ENCODE data around the gene PRTFDC1.

PRTFDC1 gene

DNA sequence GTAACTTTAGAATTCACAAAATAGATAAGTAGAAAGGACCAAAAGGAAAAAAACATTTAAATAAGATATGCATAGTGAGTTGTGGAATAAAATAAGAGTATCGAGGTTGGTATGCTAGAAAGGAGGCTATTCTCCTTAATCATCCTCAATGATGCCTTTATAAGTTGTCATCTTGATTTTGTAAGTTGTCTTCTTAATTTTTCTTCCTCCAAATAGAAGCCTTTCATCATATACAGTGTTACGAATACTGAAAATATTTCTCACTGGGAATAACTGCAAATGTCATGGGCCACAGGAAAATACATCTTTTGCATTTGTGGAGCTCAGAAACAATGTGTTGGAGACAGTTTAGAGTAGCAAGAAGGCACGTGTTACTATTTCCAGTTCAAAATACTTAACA is 31.5 kb upstream of the PRTFDC1 start:
- Histone ChIP-seq H3K27ac (replicated peaks) (no peak overlapping the region), H3K4me3 (replicated peaks; ENCODE audit: insufficient read depth, low read length) (no peak overlapping the region), H3K27me3 (ENCODE audit: insufficient read depth, poor library complexity, severe bottlenecking) (no peaks in the 10 kb centered on the region)
- no peak for DNase-seq (ENCODE audit: low read depth in 1 of 2, low spot score in 1 of 2)
- TF ChIP-seq, protein P1, sequence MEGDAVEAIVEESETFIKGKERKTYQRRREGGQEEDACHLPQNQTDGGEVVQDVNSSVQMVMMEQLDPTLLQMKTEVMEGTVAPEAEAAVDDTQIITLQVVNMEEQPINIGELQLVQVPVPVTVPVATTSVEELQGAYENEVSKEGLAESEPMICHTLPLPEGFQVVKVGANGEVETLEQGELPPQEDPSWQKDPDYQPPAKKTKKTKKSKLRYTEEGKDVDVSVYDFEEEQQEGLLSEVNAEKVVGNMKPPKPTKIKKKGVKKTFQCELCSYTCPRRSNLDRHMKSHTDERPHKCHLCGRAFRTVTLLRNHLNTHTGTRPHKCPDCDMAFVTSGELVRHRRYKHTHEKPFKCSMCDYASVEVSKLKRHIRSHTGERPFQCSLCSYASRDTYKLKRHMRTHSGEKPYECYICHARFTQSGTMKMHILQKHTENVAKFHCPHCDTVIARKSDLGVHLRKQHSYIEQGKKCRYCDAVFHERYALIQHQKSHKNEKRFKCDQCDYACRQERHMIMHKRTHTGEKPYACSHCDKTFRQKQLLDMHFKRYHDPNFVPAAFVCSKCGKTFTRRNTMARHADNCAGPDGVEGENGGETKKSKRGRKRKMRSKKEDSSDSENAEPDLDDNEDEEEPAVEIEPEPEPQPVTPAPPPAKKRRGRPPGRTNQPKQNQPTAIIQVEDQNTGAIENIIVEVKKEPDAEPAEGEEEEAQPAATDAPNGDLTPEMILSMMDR (IDR thresholded peaks at IDR 0.05; ENCODE audit: insufficient read depth, low read length), result no peak
- TF ChIP-seq POLR2AphosphoS5 (IDR thresholded peaks at IDR 0.05; ENCODE audit: low read depth) (no peak), SPI1 (IDR thresholded peaks at IDR 0.05; ENCODE audit: borderline replicate concordance, low read depth) (no peak), GABPA (IDR thresholded peaks at IDR 0.05; ENCODE audit: low read depth) (no peak)
- TF ChIP-seq, protein P2, sequence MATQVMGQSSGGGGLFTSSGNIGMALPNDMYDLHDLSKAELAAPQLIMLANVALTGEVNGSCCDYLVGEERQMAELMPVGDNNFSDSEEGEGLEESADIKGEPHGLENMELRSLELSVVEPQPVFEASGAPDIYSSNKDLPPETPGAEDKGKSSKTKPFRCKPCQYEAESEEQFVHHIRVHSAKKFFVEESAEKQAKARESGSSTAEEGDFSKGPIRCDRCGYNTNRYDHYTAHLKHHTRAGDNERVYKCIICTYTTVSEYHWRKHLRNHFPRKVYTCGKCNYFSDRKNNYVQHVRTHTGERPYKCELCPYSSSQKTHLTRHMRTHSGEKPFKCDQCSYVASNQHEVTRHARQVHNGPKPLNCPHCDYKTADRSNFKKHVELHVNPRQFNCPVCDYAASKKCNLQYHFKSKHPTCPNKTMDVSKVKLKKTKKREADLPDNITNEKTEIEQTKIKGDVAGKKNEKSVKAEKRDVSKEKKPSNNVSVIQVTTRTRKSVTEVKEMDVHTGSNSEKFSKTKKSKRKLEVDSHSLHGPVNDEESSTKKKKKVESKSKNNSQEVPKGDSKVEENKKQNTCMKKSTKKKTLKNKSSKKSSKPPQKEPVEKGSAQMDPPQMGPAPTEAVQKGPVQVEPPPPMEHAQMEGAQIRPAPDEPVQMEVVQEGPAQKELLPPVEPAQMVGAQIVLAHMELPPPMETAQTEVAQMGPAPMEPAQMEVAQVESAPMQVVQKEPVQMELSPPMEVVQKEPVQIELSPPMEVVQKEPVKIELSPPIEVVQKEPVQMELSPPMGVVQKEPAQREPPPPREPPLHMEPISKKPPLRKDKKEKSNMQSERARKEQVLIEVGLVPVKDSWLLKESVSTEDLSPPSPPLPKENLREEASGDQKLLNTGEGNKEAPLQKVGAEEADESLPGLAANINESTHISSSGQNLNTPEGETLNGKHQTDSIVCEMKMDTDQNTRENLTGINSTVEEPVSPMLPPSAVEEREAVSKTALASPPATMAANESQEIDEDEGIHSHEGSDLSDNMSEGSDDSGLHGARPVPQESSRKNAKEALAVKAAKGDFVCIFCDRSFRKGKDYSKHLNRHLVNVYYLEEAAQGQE (IDR thresholded peaks at IDR 0.05; ENCODE audit: insufficient replicate concordance, low read depth), result no peak

- TF ChIP-seq, protein P1 (IDR thresholded peaks at IDR 0.05; ENCODE audit: insufficient read depth, low read length), result no peak
- TF ChIP-seq SPI1 (IDR thresholded peaks at IDR 0.05; ENCODE audit: borderline replicate concordance, low read depth) (no peak), GABPA (IDR thresholded peaks at IDR 0.05; ENCODE audit: low read depth) (no peak), POLR2AphosphoS5 (IDR thresholded peaks at IDR 0.05; ENCODE audit: low read depth) (no peak)
- TF ChIP-seq, protein P2 (IDR thresholded peaks at IDR 0.05; ENCODE audit: insufficient replicate concordance, low read depth), result no peak
- Histone ChIP-seq H3K4me3 (replicated peaks; ENCODE audit: insufficient read depth, low read length) (no peak overlapping the region), H3K27me3 (ENCODE audit: insufficient read depth, poor library complexity, severe bottlenecking) (no peaks in the 10 kb centered on the region), H3K27ac (replicated peaks) (no peak overlapping the region)
- no peak for DNase-seq (ENCODE audit: low read depth in 1 of 2, low spot score in 1 of 2)
Observed at GRCh38 chr10:24983130-24983529, 30.7 kb upstream of the PRTFDC1 start.

GRCh38 chr10:24982319-24983112 is 30.1 kb upstream of the PRTFDC1 start:
- DNase-seq (ENCODE audit: low read depth in 1 of 2, low spot score in 1 of 2), result no peak
- Histone ChIP-seq H3K27ac (replicated peaks) (no peak overlapping the region), H3K4me3 (replicated peaks; ENCODE audit: insufficient read depth, low read length) (no peak overlapping the region), H3K27me3 (ENCODE audit: insufficient read depth, poor library complexity, severe bottlenecking) (no peaks in the 10 kb centered on the region)
- TF ChIP-seq, protein P1 (IDR thresholded peaks at IDR 0.05; ENCODE audit: insufficient read depth, low read length), result no peak
- TF ChIP-seq SPI1 (IDR thresholded peaks at IDR 0.05; ENCODE audit: borderline replicate concordance, low read depth), result no peak
- no peak for TF ChIP-seq POLR2AphosphoS5 (IDR thresholded peaks at IDR 0.05; ENCODE audit: low read depth)
- no peak for TF ChIP-seq GABPA (IDR thresholded peaks at IDR 0.05; ENCODE audit: low read depth)
- TF ChIP-seq, protein P2 (IDR thresholded peaks at IDR 0.05; ENCODE audit: insufficient replicate concordance, low read depth), result no peak
